HepG2 (cell line): ENCODE results near the gene ABI3. TPM values are rescaled to one million over a fixed set of nuclear protein-coding genes. Genes with fewer than 3 reads are reported as not detected.

ENCODE experiments used
- FOXM1 ChIP-seq: sonication (generic); formaldehyde crosslinking; IDR thresholded peaks from 2 replicates; pipeline ENCODE4 v1.5.0; 2020; ENCODE audit warnings: missing genetic modification reagents
- MIER3 ChIP-seq: IDR thresholded peaks from 2 replicates; pipeline ENCODE4 v1.6.1; 2016; ENCODE audit warnings: missing compliant biosample characterization, borderline replicate concordance
- MYPOP ChIP-seq: sonication (generic); formaldehyde crosslinking; IDR thresholded peaks from 2 replicates; pipeline ENCODE4 v1.8.1; 2023; ENCODE audit warnings: mild to moderate bottlenecking, moderate library complexity, missing genetic modification reagents
- NRL ChIP-seq: sonication (generic); formaldehyde crosslinking; IDR thresholded peaks from 2 replicates; pipeline ENCODE4 v1.5.0; 2020; ENCODE audit warnings: missing genetic modification reagents, mild to moderate bottlenecking, moderate library complexity, borderline replicate concordance
- RAD21 ChIP-seq: fragments of 450-650 bp; formaldehyde crosslinking; IDR thresholded peaks from 2 replicates; pipeline ENCODE4 v1.5.0; 2020; ENCODE audit warnings: mild to moderate bottlenecking
- RAD51 ChIP-seq: fragments of 450-650 bp; IDR thresholded peaks from 2 replicates; pipeline ENCODE4 v1.6.1; 2016; ENCODE audit warnings: borderline replicate concordance
- ZFAT ChIP-seq: sonication (generic); formaldehyde crosslinking; conservative IDR thresholded peaks from 2 replicates; pipeline ENCODE4 v1.8.1; 2023; ENCODE audit warnings: missing genetic modification reagents, inconsistent platforms
- ZFP90 ChIP-seq: sonication (generic); formaldehyde crosslinking; IDR thresholded peaks from 2 replicates; pipeline ENCODE4 v1.8.0; 2022; ENCODE audit warnings: missing genetic modification reagents, mild to moderate bottlenecking, inconsistent platforms, borderline replicate concordance
- ZNF609 ChIP-seq: sonication (generic); formaldehyde crosslinking; IDR thresholded peaks from 2 replicates; pipeline ENCODE4 v1.4.0; 2020; ENCODE audit warnings: mild to moderate bottlenecking, missing genetic modification reagents, borderline replicate concordance
- ZNF850 ChIP-seq: sonication (generic); formaldehyde crosslinking; conservative IDR thresholded peaks from 2 replicates; pipeline ENCODE4 v1.9.0; 2021; ENCODE audit warnings: mild to moderate bottlenecking, missing genetic modification reagents
- polyA plus RNA-seq, 8 experiments: library from polyadenylated mRNA; depleted of rRNA in 3 of 8; stranded (reverse) in 7 of 8; unstranded in 1 of 8; fragments of >200 nt; fragmentation: Illumina TruSeq in 4 of 8; extraction: Trizol in 4 of 8; gene quantifications; 2 replicates each; pipeline versions ENCODE4 v1.2.1 to v1.2.3, GENCODE V29; 2011 to 2016; ENCODE audit warnings: low read depth in 4 of 8, missing spikeins in 1 of 8, mixed read lengths in 1 of 8; ENCODE audit not compliant: insufficient read depth in 1 of 8
- total RNA-seq, 5 experiments: library from RNA; depleted of rRNA; stranded (reverse); fragments of >200 nt; fragmentation: Illumina TruSeq; extraction: Trizol; gene quantifications; 2 replicates each; pipeline ENCODE4 v1.2.3, GENCODE V29; 2016; ENCODE audit warnings: low read depth in 1 of 5
- TF ChIP-seq, protein P1 (sequence below): sonication (generic); formaldehyde crosslinking; IDR thresholded peaks from 2 replicates; pipeline ENCODE4 v1.9.0; 2021; ENCODE audit warnings: missing genetic modification reagents, borderline replicate concordance
- TF ChIP-seq, protein P2 (sequence below): IDR thresholded peaks from 2 replicates; pipeline ENCODE4 v1.6.1; 2016; ENCODE audit warnings: mild to moderate bottlenecking
- TF ChIP-seq, protein P3 (sequence below): sonication (generic); formaldehyde crosslinking; conservative IDR thresholded peaks from 2 replicates; pipeline ENCODE4 v1.4.0; 2020; ENCODE audit warnings: missing genetic modification reagents
- TF ChIP-seq, protein P4 (sequence below): IDR thresholded peaks from 2 replicates; pipeline ENCODE4 v1.6.1; 2016; ENCODE audit warnings: mild to moderate bottlenecking, missing biosample characterization, missing genetic modification reagents

Gene ABI3
- total and polyA plus RNA-seq, 2 of the 13 experiments (the other 11 are each of a cell fraction or from before 2014, with no cell fraction given) = not detected

GRCh38 chr17:49191917-49192741 is 18.4 kb upstream of the ABI3 start (continued):
- TF ChIP-seq, protein P1, sequence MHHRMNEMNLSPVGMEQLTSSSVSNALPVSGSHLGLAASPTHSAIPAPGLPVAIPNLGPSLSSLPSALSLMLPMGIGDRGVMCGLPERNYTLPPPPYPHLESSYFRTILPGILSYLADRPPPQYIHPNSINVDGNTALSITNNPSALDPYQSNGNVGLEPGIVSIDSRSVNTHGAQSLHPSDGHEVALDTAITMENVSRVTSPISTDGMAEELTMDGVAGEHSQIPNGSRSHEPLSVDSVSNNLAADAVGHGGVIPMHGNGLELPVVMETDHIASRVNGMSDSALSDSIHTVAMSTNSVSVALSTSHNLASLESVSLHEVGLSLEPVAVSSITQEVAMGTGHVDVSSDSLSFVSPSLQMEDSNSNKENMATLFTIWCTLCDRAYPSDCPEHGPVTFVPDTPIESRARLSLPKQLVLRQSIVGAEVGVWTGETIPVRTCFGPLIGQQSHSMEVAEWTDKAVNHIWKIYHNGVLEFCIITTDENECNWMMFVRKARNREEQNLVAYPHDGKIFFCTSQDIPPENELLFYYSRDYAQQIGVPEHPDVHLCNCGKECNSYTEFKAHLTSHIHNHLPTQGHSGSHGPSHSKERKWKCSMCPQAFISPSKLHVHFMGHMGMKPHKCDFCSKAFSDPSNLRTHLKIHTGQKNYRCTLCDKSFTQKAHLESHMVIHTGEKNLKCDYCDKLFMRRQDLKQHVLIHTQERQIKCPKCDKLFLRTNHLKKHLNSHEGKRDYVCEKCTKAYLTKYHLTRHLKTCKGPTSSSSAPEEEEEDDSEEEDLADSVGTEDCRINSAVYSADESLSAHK (CRISPR knock-in tag) = peak; percentile 90; the same call in 1 of the 2 replicates
- TF ChIP-seq MIER3 (CRISPR knock-in tag) = peak; percentile 88
- peak; percentile 98 for TF ChIP-seq NRL (CRISPR knock-in tag)
- TF ChIP-seq, protein P2, sequence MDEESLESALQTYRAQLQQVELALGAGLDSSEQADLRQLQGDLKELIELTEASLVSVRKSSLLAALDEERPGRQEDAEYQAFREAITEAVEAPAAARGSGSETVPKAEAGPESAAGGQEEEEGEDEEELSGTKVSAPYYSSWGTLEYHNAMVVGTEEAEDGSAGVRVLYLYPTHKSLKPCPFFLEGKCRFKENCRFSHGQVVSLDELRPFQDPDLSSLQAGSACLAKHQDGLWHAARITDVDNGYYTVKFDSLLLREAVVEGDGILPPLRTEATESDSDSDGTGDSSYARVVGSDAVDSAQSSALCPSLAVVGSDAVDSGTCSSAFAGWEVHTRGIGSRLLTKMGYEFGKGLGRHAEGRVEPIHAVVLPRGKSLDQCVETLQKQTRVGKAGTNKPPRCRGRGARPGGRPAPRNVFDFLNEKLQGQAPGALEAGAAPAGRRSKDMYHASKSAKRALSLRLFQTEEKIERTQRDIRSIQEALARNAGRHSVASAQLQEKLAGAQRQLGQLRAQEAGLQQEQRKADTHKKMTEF (CRISPR knock-in tag) = peak; percentile 96
- TF ChIP-seq RAD51 = no peak
- peak; percentile 72 for TF ChIP-seq ZNF609 (CRISPR knock-in tag)
- TF ChIP-seq RAD21 (CRISPR knock-in tag) = no peak; the same call in none of the 2 replicates
- TF ChIP-seq ZNF850 (CRISPR knock-in tag) = no peak
- TF ChIP-seq FOXM1 = peak; percentile 70; the same call in 1 of the 2 replicates
- TF ChIP-seq ZFP90 (CRISPR knock-in tag) = peak; percentile 82
- TF ChIP-seq ZFAT (CRISPR knock-in tag) = peak; percentile 67
- TF ChIP-seq, protein P3, sequence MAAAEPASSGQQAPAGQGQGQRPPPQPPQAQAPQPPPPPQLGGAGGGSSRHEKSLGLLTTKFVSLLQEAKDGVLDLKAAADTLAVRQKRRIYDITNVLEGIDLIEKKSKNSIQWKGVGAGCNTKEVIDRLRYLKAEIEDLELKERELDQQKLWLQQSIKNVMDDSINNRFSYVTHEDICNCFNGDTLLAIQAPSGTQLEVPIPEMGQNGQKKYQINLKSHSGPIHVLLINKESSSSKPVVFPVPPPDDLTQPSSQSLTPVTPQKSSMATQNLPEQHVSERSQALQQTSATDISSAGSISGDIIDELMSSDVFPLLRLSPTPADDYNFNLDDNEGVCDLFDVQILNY (CRISPR knock-in tag) = peak; percentile 82
- peak; percentile 89; the same call in 1 of the 2 replicates for TF ChIP-seq MYPOP (CRISPR knock-in tag)
- TF ChIP-seq, protein P4, sequence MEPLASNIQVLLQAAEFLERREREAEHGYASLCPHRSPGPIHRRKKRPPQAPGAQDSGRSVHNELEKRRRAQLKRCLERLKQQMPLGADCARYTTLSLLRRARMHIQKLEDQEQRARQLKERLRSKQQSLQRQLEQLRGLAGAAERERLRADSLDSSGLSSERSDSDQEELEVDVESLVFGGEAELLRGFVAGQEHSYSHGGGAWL = peak; percentile 79
